Esophagus muscularis mucosa (tissue), 4 donors: ENCODE results near the gene MUC15.

ENCODE experiments used
- CTCF ChIP-seq, 3 experiments: fragments of 200-600 bp in 2 of 3; fragments of 450-650 bp in 1 of 3; sonication (generic) in 2 of 3; IDR thresholded peaks; one replicate each; pipeline ENCODE4 v1.5.1; 2017 to 2019; ENCODE audit warnings: antibody characterized with exemption in 3 of 3, mild to moderate bottlenecking in 2 of 3, moderate library complexity in 1 of 3
- EP300 ChIP-seq: sonication (generic); formaldehyde crosslinking; IDR thresholded peaks from one replicate; pipeline ENCODE4 v1.6.1; 2017; ENCODE audit warnings: antibody characterized with exemption
- POLR2A ChIP-seq: fragments of 450-650 bp; IDR thresholded peaks from one replicate; pipeline ENCODE4 v1.6.1; 2017; ENCODE audit warnings: antibody characterized with exemption, moderate library complexity, mild to moderate bottlenecking, low read depth
- POLR2AphosphoS5 ChIP-seq, 2 donors: sonication (generic); formaldehyde crosslinking; IDR thresholded peaks; one replicate each; pipeline ENCODE4 v1.6.1; 2017; ENCODE audit warnings: antibody characterized with exemption in 2 of 2

GRCh38 chr11:26549176-26549575 lies 22.9 kb downstream of the MUC15 start:
- TF ChIP-seq CTCF (IDR thresholded peaks at IDR 0.05), result no peak
- TF ChIP-seq POLR2A, result no peak
- TF ChIP-seq POLR2AphosphoS5 (IDR thresholded peaks at IDR 0.05), result no peak
- no peak for TF ChIP-seq EP300
